Measurements from ENCODE around the gene ULK4.

Gene ULK4

GRCh38 chr3:41503998-41504623 lies 457.8 kb downstream of the ULK4 start:
- no peak overlapping the region for H3K9ac ChIP-seq (ENCODE audit: low read length)
- no peaks in the 10 kb centered on the region for H3K4me1 ChIP-seq (ENCODE audit: insufficient read depth, low read length)
- H3K27me3 ChIP-seq (ENCODE audit: control insufficient read depth in 1 of 2, insufficient read depth in 2 of 2, low read length in 2 of 2): no peaks in the 10 kb centered on the region
- H3K36me3 ChIP-seq (ENCODE audit: insufficient read depth, low read length): no peaks in the 10 kb centered on the region
- no peaks in the 10 kb centered on the region for H3K9me3 ChIP-seq (ENCODE audit: low read length)
- H3K27ac ChIP-seq (ENCODE audit: low read depth, low read length): no peak overlapping the region
- H3K4me3 ChIP-seq (ENCODE audit: low read depth in 1 of 2, low read length in 2 of 2): no peak overlapping the region

- Histone ChIP-seq H3K36me3 (ENCODE audit: insufficient read depth, low read length) (no peaks in the 10 kb centered on the region), H3K9me3 (ENCODE audit: low read length) (no peaks in the 10 kb centered on the region), H3K27me3 (ENCODE audit: control insufficient read depth in 1 of 2, insufficient read depth in 2 of 2, low read length in 2 of 2) (no peaks in the 10 kb centered on the region), H3K9ac (ENCODE audit: low read length) (no peak overlapping the region), H3K4me3 (ENCODE audit: low read depth in 1 of 2, low read length in 2 of 2) (no peak overlapping the region), H3K27ac (ENCODE audit: low read depth, low read length) (no peak overlapping the region), H3K4me1 (ENCODE audit: insufficient read depth, low read length) (no peaks in the 10 kb centered on the region)
Observed at GRCh38 chr3:41502481-41502880, 459.4 kb downstream of the ULK4 start.

- no peak overlapping the region for H3K4me3 ChIP-seq (ENCODE audit: low read depth in 1 of 2, low read length in 2 of 2)
- H3K9ac ChIP-seq (ENCODE audit: low read length): no peak overlapping the region
- H3K36me3 ChIP-seq (ENCODE audit: insufficient read depth, low read length): no peaks in the 10 kb centered on the region
- no peaks in the 10 kb centered on the region for H3K4me1 ChIP-seq (ENCODE audit: insufficient read depth, low read length)
- no peaks in the 10 kb centered on the region for H3K9me3 ChIP-seq (ENCODE audit: low read length)
- H3K27ac ChIP-seq (ENCODE audit: low read depth, low read length): no peak overlapping the region
- no peaks in the 10 kb centered on the region for H3K27me3 ChIP-seq (ENCODE audit: control insufficient read depth in 1 of 2, insufficient read depth in 2 of 2, low read length in 2 of 2)
Observed at GRCh38 chr3:41502023-41502422, 459.9 kb downstream of the ULK4 start.

- no peaks in the 10 kb centered on the region for H3K9me3 ChIP-seq (ENCODE audit: low read length)
- H3K27ac ChIP-seq (ENCODE audit: low read depth, low read length): no peak overlapping the region
- no peaks in the 10 kb centered on the region for H3K27me3 ChIP-seq (ENCODE audit: control insufficient read depth in 1 of 2, insufficient read depth in 2 of 2, low read length in 2 of 2)
- H3K9ac ChIP-seq (ENCODE audit: low read length): no peak overlapping the region
- no peak overlapping the region for H3K4me3 ChIP-seq (ENCODE audit: low read depth in 1 of 2, low read length in 2 of 2)
- no peaks in the 10 kb centered on the region for H3K4me1 ChIP-seq (ENCODE audit: insufficient read depth, low read length)
- H3K36me3 ChIP-seq (ENCODE audit: insufficient read depth, low read length): no peaks in the 10 kb centered on the region
Observed at GRCh38 chr3:41498847-41499246, 463.1 kb downstream of the ULK4 start.

- Histone ChIP-seq H3K9ac (ENCODE audit: low read length) (no peak overlapping the region), H3K4me1 (ENCODE audit: insufficient read depth, low read length) (no peaks in the 10 kb centered on the region), H3K27ac (ENCODE audit: low read depth, low read length) (no peak overlapping the region), H3K9me3 (ENCODE audit: low read length) (no peaks in the 10 kb centered on the region), H3K4me3 (ENCODE audit: low read depth in 1 of 2, low read length in 2 of 2) (no peak overlapping the region), H3K36me3 (ENCODE audit: insufficient read depth, low read length) (no peaks in the 10 kb centered on the region), H3K27me3 (ENCODE audit: control insufficient read depth in 1 of 2, insufficient read depth in 2 of 2, low read length in 2 of 2) (no peaks in the 10 kb centered on the region)
Observed at GRCh38 chr3:41490360-41490759, 471.5 kb downstream of the ULK4 start.

GRCh38 chr3:41489231-41489630 lies 472.7 kb downstream of the ULK4 start:
- no peaks in the 10 kb centered on the region for H3K27me3 ChIP-seq (ENCODE audit: control insufficient read depth in 1 of 2, insufficient read depth in 2 of 2, low read length in 2 of 2)
- H3K9me3 ChIP-seq (ENCODE audit: low read length): no peaks in the 10 kb centered on the region
- H3K9ac ChIP-seq (ENCODE audit: low read length): no peak overlapping the region
- no peak overlapping the region for H3K27ac ChIP-seq (ENCODE audit: low read depth, low read length)
- no peaks in the 10 kb centered on the region for H3K36me3 ChIP-seq (ENCODE audit: insufficient read depth, low read length)
- no peaks in the 10 kb centered on the region for H3K4me1 ChIP-seq (ENCODE audit: insufficient read depth, low read length)
- no peak overlapping the region for H3K4me3 ChIP-seq (ENCODE audit: low read depth in 1 of 2, low read length in 2 of 2)

GRCh38 chr3:41488501-41488900 lies 473.4 kb downstream of the ULK4 start:
- Histone ChIP-seq H3K9me3 (ENCODE audit: low read length) (no peaks in the 10 kb centered on the region), H3K4me1 (ENCODE audit: insufficient read depth, low read length) (no peaks in the 10 kb centered on the region), H3K27me3 (ENCODE audit: control insufficient read depth in 1 of 2, insufficient read depth in 2 of 2, low read length in 2 of 2) (no peaks in the 10 kb centered on the region), H3K36me3 (ENCODE audit: insufficient read depth, low read length) (no peaks in the 10 kb centered on the region), H3K9ac (ENCODE audit: low read length) (no peak overlapping the region), H3K4me3 (ENCODE audit: low read depth in 1 of 2, low read length in 2 of 2) (no peak overlapping the region), H3K27ac (ENCODE audit: low read depth, low read length) (no peak overlapping the region)

- no peaks in the 10 kb centered on the region for H3K4me1 ChIP-seq (ENCODE audit: insufficient read depth, low read length)
- no peak overlapping the region for H3K4me3 ChIP-seq (ENCODE audit: low read depth in 1 of 2, low read length in 2 of 2)
- H3K36me3 ChIP-seq (ENCODE audit: insufficient read depth, low read length): no peaks in the 10 kb centered on the region
- H3K9me3 ChIP-seq (ENCODE audit: low read length): no peaks in the 10 kb centered on the region
- H3K9ac ChIP-seq (ENCODE audit: low read length): no peak overlapping the region
- H3K27ac ChIP-seq (ENCODE audit: low read depth, low read length): no peak overlapping the region
- no peaks in the 10 kb centered on the region for H3K27me3 ChIP-seq (ENCODE audit: control insufficient read depth in 1 of 2, insufficient read depth in 2 of 2, low read length in 2 of 2)
Observed at GRCh38 chr3:41485484-41485883, 476.4 kb downstream of the ULK4 start.

GRCh38 chr3:41482134-41482533 lies 479.8 kb downstream of the ULK4 start:
- Histone ChIP-seq H3K27ac (ENCODE audit: low read depth, low read length) (no peak overlapping the region), H3K9me3 (ENCODE audit: low read length) (no peaks in the 10 kb centered on the region), H3K4me3 (ENCODE audit: low read depth in 1 of 2, low read length in 2 of 2) (no peak overlapping the region)

GRCh38 chr3:41478278-41478677 lies 483.6 kb downstream of the ULK4 start:
- Histone ChIP-seq H3K4me3 (ENCODE audit: low read depth in 1 of 2, low read length in 2 of 2) (no peak overlapping the region), H3K9me3 (ENCODE audit: low read length) (peaks cover 8% of the 10 kb centered on the region), H3K27ac (ENCODE audit: low read depth, low read length) (no peak overlapping the region), H3K27me3 (ENCODE audit: control insufficient read depth in 1 of 2, insufficient read depth in 2 of 2, low read length in 2 of 2) (no peaks in the 10 kb centered on the region), H3K4me1 (ENCODE audit: insufficient read depth, low read length) (no peaks in the 10 kb centered on the region), H3K36me3 (ENCODE audit: insufficient read depth, low read length) (no peaks in the 10 kb centered on the region), H3K9ac (ENCODE audit: low read length) (no peak overlapping the region)

More at GRCh38 chr3:41482134-41482533, 479.8 kb downstream of the ULK4 start:
- Histone ChIP-seq H3K4me1 (ENCODE audit: insufficient read depth, low read length) (no peaks in the 10 kb centered on the region), H3K27me3 (ENCODE audit: control insufficient read depth in 1 of 2, insufficient read depth in 2 of 2, low read length in 2 of 2) (no peaks in the 10 kb centered on the region), H3K9ac (ENCODE audit: low read length) (no peak overlapping the region), H3K36me3 (ENCODE audit: insufficient read depth, low read length) (no peaks in the 10 kb centered on the region)

GRCh38 chr3:41477399-41478014 lies 484.4 kb downstream of the ULK4 start:
- Histone ChIP-seq H3K4me3 (ENCODE audit: low read depth in 1 of 2, low read length in 2 of 2) (no peak overlapping the region), H3K9me3 (ENCODE audit: low read length) (peaks cover 13% of the 10 kb centered on the region), H3K36me3 (ENCODE audit: insufficient read depth, low read length) (no peaks in the 10 kb centered on the region), H3K27ac (ENCODE audit: low read depth, low read length) (no peak overlapping the region), H3K27me3 (ENCODE audit: control insufficient read depth in 1 of 2, insufficient read depth in 2 of 2, low read length in 2 of 2) (no peaks in the 10 kb centered on the region), H3K4me1 (ENCODE audit: insufficient read depth, low read length) (no peaks in the 10 kb centered on the region), H3K9ac (ENCODE audit: low read length) (no peak overlapping the region)

GRCh38 chr3:41469083-41469482 lies 492.8 kb downstream of the ULK4 start:
- no peak overlapping the region for H3K4me3 ChIP-seq (ENCODE audit: low read depth in 1 of 2, low read length in 2 of 2)
- H3K27me3 ChIP-seq (ENCODE audit: control insufficient read depth in 1 of 2, insufficient read depth in 2 of 2, low read length in 2 of 2): no peaks in the 10 kb centered on the region
- H3K27ac ChIP-seq (ENCODE audit: low read depth, low read length): no peak overlapping the region
- peaks cover 11% of the 10 kb centered on the region for H3K9me3 ChIP-seq (ENCODE audit: low read length)
- no peak overlapping the region for H3K9ac ChIP-seq (ENCODE audit: low read length)
- no peaks in the 10 kb centered on the region for H3K36me3 ChIP-seq (ENCODE audit: insufficient read depth, low read length)
- no peaks in the 10 kb centered on the region for H3K4me1 ChIP-seq (ENCODE audit: insufficient read depth, low read length)
